ENCODE measurements around the gene PKD1. TPM values are rescaled to one million over a fixed set of nuclear protein-coding genes. Genes with fewer than 3 reads are reported as not detected.

Gene PKD1
- total RNA-seq, 1 donor from 2014 or later: 97.8 TPM

DNA sequence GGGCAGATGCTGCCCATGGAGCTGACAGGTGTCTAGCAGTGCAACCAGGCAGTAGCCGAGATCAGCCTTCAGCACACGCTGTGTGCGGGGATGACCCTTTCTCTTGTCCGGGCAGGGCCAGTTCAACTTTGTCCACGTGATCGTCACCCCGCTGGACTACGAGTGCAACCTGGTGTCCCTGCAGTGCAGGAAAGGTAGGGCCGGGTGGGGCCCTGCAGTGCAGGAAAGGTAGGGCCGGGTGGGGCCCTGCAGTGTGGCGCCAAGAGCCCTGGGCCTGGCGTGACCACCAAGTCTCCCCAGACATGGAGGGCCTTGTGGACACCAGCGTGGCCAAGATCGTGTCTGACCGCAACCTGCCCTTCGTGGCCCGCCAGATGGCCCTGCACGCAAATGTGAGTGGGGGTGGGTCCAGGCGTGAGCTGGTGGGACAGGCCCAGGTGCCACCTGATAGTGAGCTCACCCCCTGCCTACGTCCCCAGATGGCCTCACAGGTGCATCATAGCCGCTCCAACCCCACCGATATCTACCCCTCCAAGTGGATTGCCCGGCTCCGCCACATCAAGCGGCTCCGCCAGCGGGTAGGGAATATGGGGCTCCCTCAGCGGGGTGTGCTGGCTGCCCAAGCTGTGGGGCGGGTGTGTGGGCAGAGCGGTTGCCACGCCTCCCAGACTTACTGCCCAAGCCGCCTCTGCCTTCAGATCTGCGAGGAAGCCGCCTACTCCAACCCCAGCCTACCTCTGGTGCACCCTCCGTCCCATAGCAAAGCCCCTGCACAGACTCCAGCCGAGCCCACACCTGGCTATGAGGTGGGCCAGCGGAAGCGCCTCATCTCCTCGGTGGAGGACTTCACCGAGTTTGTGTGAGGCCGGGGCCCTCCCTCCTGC, 47.7 kb downstream of the PKD1 start:
- no peak for TF ChIP-seq CTCF (IDR thresholded peaks at IDR 0.05; ENCODE audit: unreplicated experiment)
- Mint-ChIP-seq H3K27me3 (no peaks in the 10 kb centered on the region), H3K4me1 (ENCODE audit: low read depth) (no peaks in the 10 kb centered on the region), H3K27ac (no peak overlapping the region), H3K9me3 (ENCODE audit: low read depth) (no peaks in the 10 kb centered on the region), H3K36me3 (ENCODE audit: insufficient read depth) (peaks cover under 1% of the 10 kb centered on the region), H3K4me3 (ENCODE audit: low read depth) (no peak overlapping the region)
- DNase-seq (ENCODE audit: low spot score, unreplicated experiment): no peak

DNA sequence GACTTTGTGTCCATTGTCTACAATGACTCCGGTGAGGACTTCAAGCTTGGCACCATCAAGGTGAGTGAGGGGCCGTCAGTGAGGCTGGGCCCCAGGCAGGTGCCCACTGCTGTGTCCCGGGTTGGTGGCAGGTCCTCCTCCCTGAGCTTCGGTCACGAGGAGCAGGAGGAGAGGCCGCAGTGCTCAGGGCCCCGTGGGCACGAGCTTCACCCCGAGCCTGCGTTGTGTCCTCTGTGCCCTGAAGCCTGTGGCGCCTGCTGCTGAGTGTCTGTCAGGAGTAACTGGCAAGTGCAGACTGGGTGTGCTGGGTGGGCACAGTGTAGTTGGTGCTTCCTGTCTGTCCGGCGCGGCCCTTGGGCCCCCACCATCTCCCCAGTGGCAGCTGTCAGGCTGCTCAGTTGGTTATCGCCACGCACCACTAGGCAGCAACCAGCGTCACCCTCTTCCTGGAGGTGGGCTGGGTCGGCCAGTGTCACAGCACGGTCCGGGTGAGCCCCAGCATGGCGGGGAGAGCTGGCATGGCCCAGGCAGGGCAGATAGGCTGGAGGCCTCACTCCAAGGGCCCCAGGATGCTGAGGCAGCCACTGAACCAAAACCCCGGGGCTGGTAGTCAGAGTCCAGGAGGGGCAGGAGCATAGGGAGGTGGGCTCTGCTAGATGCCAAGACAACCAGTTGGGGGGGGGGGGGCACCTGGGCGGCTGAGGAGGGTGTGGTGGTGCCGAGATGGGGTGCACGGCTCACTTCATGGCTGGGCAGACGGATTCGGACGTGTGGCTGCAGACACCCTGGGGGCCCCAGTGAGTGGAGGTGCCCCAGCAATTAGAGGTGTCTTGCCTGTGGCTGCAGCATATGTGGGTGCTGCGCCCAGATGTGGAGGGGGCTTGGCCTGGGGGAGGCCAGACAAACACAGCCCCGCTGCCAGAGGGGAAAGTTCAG, 48.6 kb downstream of the PKD1 start:
- Mint-ChIP-seq H3K9me3 (ENCODE audit: low read depth) (no peaks in the 10 kb centered on the region), H3K4me3 (ENCODE audit: low read depth) (no peak overlapping the region), H3K36me3 (ENCODE audit: insufficient read depth) (peaks cover 1% of the 10 kb centered on the region), H3K27me3 (no peaks in the 10 kb centered on the region), H3K4me1 (ENCODE audit: low read depth) (no peaks in the 10 kb centered on the region), H3K27ac (no peak overlapping the region)
- no peak for DNase-seq (ENCODE audit: low spot score, unreplicated experiment)
- TF ChIP-seq CTCF (IDR thresholded peaks at IDR 0.05; ENCODE audit: unreplicated experiment): no peak

GRCh38 chr16:2086106-2086742, 49.5 kb downstream of the PKD1 start:
- Mint-ChIP-seq H3K27me3 (no peaks in the 10 kb centered on the region), H3K9me3 (ENCODE audit: low read depth) (no peaks in the 10 kb centered on the region), H3K36me3 (ENCODE audit: insufficient read depth) (peaks cover 1% of the 10 kb centered on the region), H3K4me1 (ENCODE audit: low read depth) (no peaks in the 10 kb centered on the region), H3K4me3 (ENCODE audit: low read depth) (no peak overlapping the region), H3K27ac (no peak overlapping the region)
- no peak for TF ChIP-seq CTCF (IDR thresholded peaks at IDR 0.05; ENCODE audit: unreplicated experiment)
- DNase-seq (ENCODE audit: low spot score, unreplicated experiment): no peak

DNA sequence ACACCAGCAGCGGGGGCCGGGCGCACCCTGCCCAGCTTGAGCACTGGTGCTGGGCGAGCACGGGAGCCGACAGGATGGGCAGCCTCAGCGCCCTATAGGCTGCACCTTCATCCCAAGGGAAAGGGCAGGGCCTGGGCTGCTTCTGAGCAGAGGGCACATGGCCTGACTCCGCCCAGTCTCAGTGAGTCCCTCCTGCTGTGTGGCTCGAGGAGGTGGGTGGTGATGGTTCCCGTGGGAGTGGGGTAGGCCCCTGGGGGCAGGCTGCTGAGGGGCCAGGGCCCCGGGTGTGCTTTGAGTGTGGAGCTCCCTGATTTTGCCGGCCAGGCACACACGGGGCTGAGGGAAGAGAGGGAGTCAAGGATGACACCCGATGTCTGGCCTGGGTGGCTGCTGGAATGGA, 50.0 kb downstream of the PKD1 start:
- Mint-ChIP-seq H3K36me3 (ENCODE audit: insufficient read depth) (peaks cover 1% of the 10 kb centered on the region), H3K27me3 (no peaks in the 10 kb centered on the region), H3K4me1 (ENCODE audit: low read depth) (no peaks in the 10 kb centered on the region), H3K27ac (no peak overlapping the region), H3K4me3 (ENCODE audit: low read depth) (no peak overlapping the region), H3K9me3 (ENCODE audit: low read depth) (no peaks in the 10 kb centered on the region)
- no peak for TF ChIP-seq CTCF (IDR thresholded peaks at IDR 0.05; ENCODE audit: unreplicated experiment)
- DNase-seq (ENCODE audit: low spot score, unreplicated experiment): no peak
